Peyer's patch (tissue), 4 donors: Measurements from ENCODE around the gene GPS1. TPM values are rescaled to one million over a fixed set of nuclear protein-coding genes. Genes with fewer than 3 reads are reported as not detected.

Experiments used
- DNase-seq, 3 donors: peaks; one replicate each; pipeline ENCODE4 v3.0.0-alpha.2; 2017 to 2019
- H3K27ac ChIP-seq, 4 donors: fragments of 200-600 bp; sonication (generic); one replicate each; pipeline ENCODE4 v1.5.1; 2016 to 2019
- H3K27me3 ChIP-seq, 2 donors: fragments of 200-600 bp; sonication (generic); one replicate each; pipeline ENCODE4 v1.5.1; 2019
- H3K36me3 ChIP-seq, 3 donors: fragments of 200-600 bp; sonication (generic); one replicate each; pipeline ENCODE4 v1.5.1; 2016 to 2019
- H3K4me1 ChIP-seq, 4 donors: fragments of 200-600 bp; sonication (generic); one replicate each; pipeline ENCODE4 v1.5.1; 2016 to 2019
- H3K4me3 ChIP-seq, 4 donors: fragments of 200-600 bp; sonication (generic); 1 replicate in 3 of 4; 2 replicates in 1 of 4; pipeline ENCODE4 v1.5.1; 2016 to 2019; ENCODE audit warnings: mild to moderate bottlenecking in 1 of 4
- H3K9me3 ChIP-seq, 4 donors: fragments of 200-600 bp; sonication (generic); one replicate each; pipeline ENCODE4 v1.5.1; 2016 to 2019; ENCODE audit warnings: mild to moderate bottlenecking in 1 of 4
- CTCF ChIP-seq, 6 experiments: fragments of 450-650 bp in 4 of 6; fragments of 200-600 bp in 2 of 6; sonication (generic) in 1 of 6; IDR thresholded peaks; one replicate each; pipeline ENCODE4 v1.5.1; 2017 to 2019; ENCODE audit warnings: antibody characterized with exemption in 6 of 6, mild to moderate bottlenecking in 3 of 6, moderate library complexity in 1 of 6
- POLR2A ChIP-seq, 2 donors: fragments of 450-650 bp; IDR thresholded peaks; one replicate each; pipeline ENCODE4 v1.5.1; 2017; ENCODE audit warnings: antibody characterized with exemption in 2 of 2, mild to moderate bottlenecking in 2 of 2, moderate library complexity in 2 of 2
- total RNA-seq, 4 donors: library from RNA; depleted of rRNA; stranded (reverse); fragments of >200 nt; gene quantifications; one replicate each; pipeline ENCODE4 v1.1.0, GENCODE V29; 2016

GPS1 gene
- total RNA-seq, 4 donors from 2014 or later: 69.2 to 138 (median 88.5) TPM

DNA sequence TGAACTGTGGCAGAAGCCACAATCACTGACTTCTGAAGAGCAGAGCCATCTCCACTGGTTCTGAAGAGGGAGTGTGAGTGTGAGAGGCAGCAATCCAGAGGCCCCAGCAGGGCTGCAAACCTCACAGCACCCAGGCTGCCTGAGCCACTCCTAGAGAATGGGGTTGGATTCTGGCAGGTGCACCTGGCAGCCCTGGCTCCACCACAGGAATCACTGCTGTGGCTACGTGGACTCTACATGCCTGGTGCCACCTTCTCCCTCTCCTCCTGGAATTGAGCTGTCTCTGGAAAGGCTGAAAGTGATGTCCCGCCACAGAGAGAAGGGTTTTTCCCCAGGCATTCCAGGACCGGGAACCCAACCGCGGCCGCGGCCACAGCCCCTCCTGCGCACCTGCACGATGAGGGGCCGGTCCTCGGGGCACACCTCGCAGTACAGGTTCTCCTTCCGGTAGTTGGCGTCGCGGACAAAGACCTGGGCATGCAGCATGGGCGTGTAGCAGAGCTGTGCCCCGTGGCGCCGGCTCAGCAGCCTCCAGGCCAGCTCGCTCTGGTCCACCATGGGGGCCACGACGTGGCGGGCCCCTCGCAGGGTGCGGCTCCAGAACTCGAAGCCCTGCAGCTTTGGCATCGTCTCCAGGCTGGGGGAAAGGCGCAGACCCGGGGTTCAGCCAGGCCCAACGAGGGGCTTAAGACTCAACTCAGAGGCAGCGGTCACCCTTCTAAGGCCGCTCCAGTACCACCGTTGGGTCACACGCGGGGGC, 12.9 kb downstream of the GPS1 start:
- peaks cover 0 to 26% (median 15%) of the 10 kb centered on the region in 4 donors for H3K4me1 ChIP-seq
- no peaks in the 10 kb centered on the region for H3K27me3 ChIP-seq
- H3K27ac ChIP-seq: peak overlapping the region; percentile 81 to 90 (median 85)
- peak; percentile 22 to 68 (median 60) for DNase-seq
- peak overlapping the region; percentile 79 to 100 (median 92) for H3K4me3 ChIP-seq
- peaks cover 0 to 44% (median 0%) of the 10 kb centered on the region in 3 donors for H3K36me3 ChIP-seq
- H3K9me3 ChIP-seq: no peaks in the 10 kb centered on the region
- no peak for TF ChIP-seq CTCF (IDR thresholded peaks at IDR 0.05)
- no peak for TF ChIP-seq POLR2A (IDR thresholded peaks at IDR 0.05)

DNA sequence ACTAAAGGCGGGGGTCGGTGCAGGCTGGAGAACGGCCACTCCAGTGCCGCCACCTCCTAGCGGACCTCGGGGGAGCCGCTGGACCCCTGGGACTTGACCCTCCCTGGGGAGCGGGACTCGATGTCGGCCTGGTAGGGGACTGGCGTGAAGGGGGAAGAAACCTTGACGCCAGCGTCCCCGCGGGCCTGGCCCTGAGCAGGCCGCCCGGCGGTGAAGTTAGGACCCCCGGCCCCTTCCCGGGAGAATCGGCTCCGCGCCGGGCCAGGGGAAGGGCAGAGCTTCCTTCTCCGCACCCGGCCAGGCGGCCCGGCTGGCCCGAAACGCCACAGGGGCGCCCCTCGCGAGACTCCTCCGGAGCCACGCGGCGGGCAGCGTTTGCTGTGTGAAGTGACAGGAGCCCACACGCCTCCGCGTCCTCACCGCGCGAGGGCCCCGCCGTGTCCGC, 13.5 kb downstream of the GPS1 start:
- Histone ChIP-seq H3K4me3 (peak overlapping the region; percentile 79 to 100 (median 92)), H3K27me3 (no peaks in the 10 kb centered on the region), H3K9me3 (no peaks in the 10 kb centered on the region), H3K27ac (peak overlapping the region; percentile 81 to 90 (median 85)), H3K4me1 (peaks cover 0 to 26% (median 15%) of the 10 kb centered on the region in 4 donors), H3K36me3 (peaks cover 0 to 38% (median 0%) of the 10 kb centered on the region in 3 donors)
- peak in 1 of 3 donors; percentile 20 for DNase-seq
- TF ChIP-seq CTCF (IDR thresholded peaks at IDR 0.05) (no peak), POLR2A (IDR thresholded peaks at IDR 0.05) (no peak)

DNA sequence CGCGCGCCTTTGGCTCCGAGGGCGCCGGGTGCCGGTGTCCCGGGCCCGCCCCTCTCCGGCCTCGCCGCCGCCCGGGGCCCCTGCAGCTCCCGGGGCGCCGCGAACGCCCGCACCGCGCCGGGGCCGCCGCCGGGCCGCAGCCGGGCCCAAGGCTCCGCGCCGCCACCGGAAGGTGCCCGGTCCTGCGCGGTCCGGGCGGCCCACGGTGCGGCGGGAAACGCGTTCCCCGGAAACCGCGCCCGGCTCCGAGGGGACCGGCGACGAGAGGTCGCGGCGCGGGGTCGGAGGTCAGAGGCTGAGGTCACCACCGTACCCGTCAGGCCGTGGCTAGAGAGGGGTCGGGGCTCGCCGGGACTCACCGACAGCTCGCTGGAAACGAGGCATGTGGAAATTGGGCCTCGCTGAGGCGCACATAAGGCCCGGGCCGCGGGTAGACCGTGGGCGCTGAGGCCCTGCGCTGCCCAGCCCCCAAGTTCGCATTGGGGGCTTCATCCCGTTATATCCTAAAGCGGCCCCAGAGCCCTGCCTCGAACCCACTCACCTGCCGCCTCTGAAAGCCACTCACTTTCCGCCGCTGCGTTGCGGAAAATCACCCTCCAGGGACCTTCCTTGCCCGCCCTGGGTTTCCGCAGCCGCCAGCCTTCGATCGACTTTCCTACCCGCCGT, 14.1 kb downstream of the GPS1 start, which contains the start of gene DUS1L:
Gene DUS1L, minus strand, starts transcription at position 167 of the 666 bp plus-strand sequence. CDS start 745 bp downstream, outside the sequence.
- Histone ChIP-seq H3K27me3 (no peaks in the 10 kb centered on the region), H3K4me1 (peaks cover 0 to 26% (median 15%) of the 10 kb centered on the region in 4 donors), H3K4me3 (peak within 1 kb of the TSS; percentile 79 to 100 (median 92)), H3K27ac (peak within 1 kb of the TSS; percentile 81 to 90 (median 85)), H3K36me3 (peaks cover 0 to 32% (median 0%) of the 10 kb centered on the region in 3 donors), H3K9me3 (no peaks in the 10 kb centered on the region)
- TF ChIP-seq CTCF (IDR thresholded peaks at IDR 0.05) (peak in 1 of 6 experiments; percentile 8), POLR2A (IDR thresholded peaks at IDR 0.05) (peak in 1 of 2 donors; percentile 64)
- DNase-seq: peak; percentile 46 to 80 (median 76)

DNA sequence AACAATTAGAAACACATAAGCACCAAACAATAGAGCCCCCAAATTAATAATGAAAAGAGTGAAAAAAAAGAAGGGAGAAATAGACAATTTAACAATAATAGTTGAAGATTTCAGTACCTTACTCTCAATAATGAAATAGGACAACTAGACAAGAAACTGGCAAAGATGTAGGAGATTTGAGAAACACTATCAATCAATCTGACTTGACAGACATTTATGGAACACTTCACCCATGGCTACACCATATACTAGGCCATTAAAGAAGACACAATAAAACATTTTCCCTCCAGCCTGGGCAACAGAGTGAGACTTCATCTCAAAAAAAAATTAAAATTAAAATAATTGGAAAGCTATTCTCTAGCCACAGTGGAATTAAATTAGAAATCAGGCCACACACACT, 18.9 kb downstream of the GPS1 start:
- H3K4me1 ChIP-seq: peaks cover 0 to 6% (median 2%) of the 10 kb centered on the region in 4 donors
- H3K4me3 ChIP-seq: no peak overlapping the region
- TF ChIP-seq POLR2A (IDR thresholded peaks at IDR 0.05) (no peak), CTCF (IDR thresholded peaks at IDR 0.05) (no peak)
- no peaks in the 10 kb centered on the region for H3K27me3 ChIP-seq
- H3K27ac ChIP-seq: no peak overlapping the region
- DNase-seq: no peak
- H3K9me3 ChIP-seq: no peaks in the 10 kb centered on the region
- no peaks in the 10 kb centered on the region for H3K36me3 ChIP-seq

GRCh38 chr17:82072827-82073226, 21.1 kb downstream of the GPS1 start:
- Histone ChIP-seq H3K36me3 (no peaks in the 10 kb centered on the region), H3K4me3 (no peak overlapping the region), H3K27me3 (no peaks in the 10 kb centered on the region), H3K27ac (peak overlapping the region in 1 of 4 donors; percentile 48), H3K9me3 (no peaks in the 10 kb centered on the region), H3K4me1 (no peaks in the 10 kb centered on the region)
- no peak for TF ChIP-seq CTCF (IDR thresholded peaks at IDR 0.05)
- TF ChIP-seq POLR2A (IDR thresholded peaks at IDR 0.05): no peak
- no peak for DNase-seq
